K562 (cell line): Measurements from ENCODE around the gene PLAAT4. TPM values are rescaled to one million over a fixed set of nuclear protein-coding genes. Genes with fewer than 3 reads are reported as not detected.
A peak's percentile ranks its signal among the peaks of the same experiment; 100 is the strongest.

Experiments
- EP300 ChIP-seq: IDR thresholded peaks from 2 replicates; pipeline ENCODE4 v1.6.1; 2012; ENCODE audit warnings: low read length, improper control_type of control experiment
- ERF ChIP-seq: fragments of 450-650 bp; formaldehyde crosslinking; IDR thresholded peaks from 2 replicates; pipeline ENCODE4 v1.4.0; 2020; ENCODE audit warnings: mild to moderate bottlenecking, mixed read lengths
- HIVEP1 ChIP-seq: fragments of 250-450 bp; sonication (Bioruptor Pico); IDR thresholded peaks from 2 replicates; pipeline ENCODE4 v1.4.0; 2020; ENCODE audit warnings: mild to moderate bottlenecking
- LARP7 ChIP-seq: fragments of 450-650 bp; IDR thresholded peaks from 2 replicates; pipeline ENCODE4 v1.6.1; 2016
- LEF1 ChIP-seq: fragments of 450-650 bp; IDR thresholded peaks from 2 replicates; pipeline ENCODE4 v1.6.1; 2016; ENCODE audit warnings: mild to moderate bottlenecking
- NFIX ChIP-seq: fragments of 250-450 bp; sonication (Bioruptor Pico); IDR thresholded peaks from 2 replicates; pipeline ENCODE4 v1.4.0; 2020; ENCODE audit warnings: low read depth, mild to moderate bottlenecking, moderate library complexity
- SOX6 ChIP-seq: fragments of 450-650 bp; IDR thresholded peaks from 2 replicates; pipeline ENCODE4 v1.6.1; 2014; ENCODE audit warnings: mild to moderate bottlenecking
- STAG1 ChIP-seq: sonication (generic); formaldehyde crosslinking; IDR thresholded peaks from 2 replicates; pipeline ENCODE4 v1.5.0; 2020; ENCODE audit warnings: missing genetic modification reagents, borderline replicate concordance
- TARDBP ChIP-seq: fragments of 450-650 bp; IDR thresholded peaks from 2 replicates; pipeline ENCODE4 v1.6.1; 2016
- XRCC4 ChIP-seq: IDR thresholded peaks from one replicate; pipeline ENCODE4 v1.6.1; 2011; ENCODE audit not compliant: insufficient read depth, insufficient read length; ENCODE audit errors: extremely low read depth
- ZFP91 ChIP-seq: sonication (generic); formaldehyde crosslinking; IDR thresholded peaks from 2 replicates; pipeline ENCODE4 v1.8.0; 2022; ENCODE audit warnings: mild to moderate bottlenecking, missing genetic modification reagents
- ZNF253 ChIP-seq: fragments of 250-450 bp; sonication (Bioruptor Pico); conservative IDR thresholded peaks from 2 replicates; pipeline ENCODE4 v1.6.1; 2021; ENCODE audit warnings: mild to moderate bottlenecking
- ZNF347 ChIP-seq: fragments of 450-650 bp; formaldehyde crosslinking; IDR thresholded peaks from 2 replicates; pipeline ENCODE4 v1.4.0; 2020; ENCODE audit warnings: low read depth, mild to moderate bottlenecking, moderate library complexity
- polyA plus RNA-seq, 8 experiments: library from polyadenylated mRNA; depleted of rRNA in 4 of 8; stranded (reverse) in 5 of 8; unstranded in 3 of 8; fragments of >200 nt; fragmentation: Nextera tagmentation in 2 of 8; fragmentation: Illumina TruSeq in 1 of 8; extraction: Ambion mirVana in 2 of 8; extraction: Trizol in 1 of 8; gene quantifications; 2 replicates each; pipeline versions ENCODE4 v1.2.1 to v1.2.3, GENCODE V29; 2011 to 2014; ENCODE audit warnings: inconsistent platforms in 1 of 8, missing spikeins in 1 of 8
- total RNA-seq, 7 experiments: library from RNA; depleted of rRNA in 6 of 7; stranded (reverse); fragments of >200 nt in 6 of 7; fragmentation: Illumina TruSeq in 2 of 7; extraction: Trizol in 2 of 7; gene quantifications; 2 replicates each; pipeline versions ENCODE4 v1.2.1 to v1.2.3, GENCODE V29; 2011 to 2021; ENCODE audit warnings: low replicate concordance in 1 of 7
- TF ChIP-seq, protein P1 (sequence below), 2 experiments: fragments of 250-450 bp in 1 of 2; fragments of 450-650 bp in 1 of 2; sonication (Bioruptor Pico) in 1 of 2; IDR thresholded peaks; 2 replicates each; pipeline versions ENCODE4 v1.6.1 to v1.8.0; 2016 to 2021; ENCODE audit warnings: mild to moderate bottlenecking in 2 of 2, moderate library complexity in 2 of 2, missing compliant biosample characterization in 1 of 2, missing genetic modification characterization in 1 of 2
- TF ChIP-seq, protein P2 (sequence below): fragments of 450-650 bp; IDR thresholded peaks from 2 replicates; pipeline ENCODE4 v1.6.1; 2016; ENCODE audit warnings: low read depth
- TF ChIP-seq, protein P3 (sequence below): fragments of 450-650 bp; IDR thresholded peaks from one replicate; pipeline ENCODE4 v1.6.1; 2018; ENCODE audit warnings: mild to moderate bottlenecking, moderate library complexity; ENCODE audit not compliant: partially characterized antibody

PLAAT4 gene
- total and polyA plus RNA-seq, 9 of the 15 experiments (the other 6 are each of a cell fraction or from before 2014, with no cell fraction given): 0.54 to 3.0 (median 1.3) TPM; not detected in 1

DNA sequence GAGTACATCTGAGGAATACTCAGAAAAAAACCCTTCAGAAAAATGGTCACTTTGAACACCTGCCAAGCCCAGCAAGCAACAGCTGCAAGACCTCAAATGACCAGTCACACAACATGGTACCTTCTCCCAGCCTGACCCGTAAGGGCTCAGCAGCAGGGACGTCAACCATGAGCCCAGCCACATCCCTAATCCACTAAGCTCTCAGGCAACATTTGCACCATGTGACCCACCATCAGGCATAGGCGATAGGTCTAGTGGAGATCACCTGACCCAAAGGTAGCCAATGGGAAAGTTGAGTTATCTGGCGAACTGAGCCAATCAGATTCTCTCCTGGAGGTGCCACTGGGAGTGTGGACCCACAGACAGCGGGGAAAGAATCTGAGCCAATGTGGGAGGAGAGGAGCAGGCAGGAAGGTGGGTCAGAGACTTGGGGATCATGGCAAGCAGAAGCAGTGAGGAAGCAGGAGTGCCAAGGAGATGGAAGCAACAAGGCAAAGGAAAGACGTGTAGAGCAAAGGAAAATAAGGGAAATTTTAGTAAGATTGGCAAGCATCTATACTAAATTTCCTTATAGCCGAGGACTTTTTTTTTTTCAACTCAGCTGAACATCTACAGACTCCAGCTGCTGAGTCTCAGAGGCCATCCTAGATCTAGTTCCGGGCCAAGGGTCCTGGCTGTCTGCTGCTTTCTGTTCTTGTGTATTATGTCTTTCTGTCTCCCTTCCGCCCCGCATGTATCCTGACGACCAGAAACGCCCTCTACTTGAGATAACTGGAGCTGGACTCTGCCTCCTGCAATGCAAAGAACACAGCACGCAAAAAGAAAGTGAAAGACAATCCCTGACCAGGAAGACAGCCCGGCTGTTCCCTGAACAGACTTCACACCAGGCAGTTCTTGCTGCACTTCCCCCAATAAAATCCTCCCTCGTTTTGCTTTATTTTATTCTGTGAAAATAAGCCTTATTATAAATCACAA lies 37.6 kb downstream of the PLAAT4 start (continued):
- TF ChIP-seq, protein P1, sequence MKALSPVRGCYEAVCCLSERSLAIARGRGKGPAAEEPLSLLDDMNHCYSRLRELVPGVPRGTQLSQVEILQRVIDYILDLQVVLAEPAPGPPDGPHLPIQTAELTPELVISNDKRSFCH (CRISPR knock-in tag; IDR thresholded peaks at IDR 0.05): no peak
- TF ChIP-seq, protein P1 (tag; IDR thresholded peaks at IDR 0.05): no peak
- TF ChIP-seq ZNF347 (CRISPR knock-in tag) (no peak), HIVEP1 (CRISPR knock-in tag) (no peak), XRCC4 (no peak), STAG1 (CRISPR knock-in tag) (no peak), TARDBP (peak; percentile 2; the same call in 1 of the 2 replicates), LEF1 (peak; percentile 20; the same call in 1 of the 2 replicates), EP300 (peak; percentile 27; the same call in 1 of the 2 replicates), ZFP91 (CRISPR knock-in tag) (no peak), ERF (CRISPR knock-in tag) (no peak), NFIX (CRISPR knock-in tag) (no peak), ZNF253 (CRISPR knock-in tag) (no peak), LARP7 (0 out of 2 replicates have a peak, but pooled peaks have one; percentile 38), SOX6 (no peak)
- TF ChIP-seq, protein P2, sequence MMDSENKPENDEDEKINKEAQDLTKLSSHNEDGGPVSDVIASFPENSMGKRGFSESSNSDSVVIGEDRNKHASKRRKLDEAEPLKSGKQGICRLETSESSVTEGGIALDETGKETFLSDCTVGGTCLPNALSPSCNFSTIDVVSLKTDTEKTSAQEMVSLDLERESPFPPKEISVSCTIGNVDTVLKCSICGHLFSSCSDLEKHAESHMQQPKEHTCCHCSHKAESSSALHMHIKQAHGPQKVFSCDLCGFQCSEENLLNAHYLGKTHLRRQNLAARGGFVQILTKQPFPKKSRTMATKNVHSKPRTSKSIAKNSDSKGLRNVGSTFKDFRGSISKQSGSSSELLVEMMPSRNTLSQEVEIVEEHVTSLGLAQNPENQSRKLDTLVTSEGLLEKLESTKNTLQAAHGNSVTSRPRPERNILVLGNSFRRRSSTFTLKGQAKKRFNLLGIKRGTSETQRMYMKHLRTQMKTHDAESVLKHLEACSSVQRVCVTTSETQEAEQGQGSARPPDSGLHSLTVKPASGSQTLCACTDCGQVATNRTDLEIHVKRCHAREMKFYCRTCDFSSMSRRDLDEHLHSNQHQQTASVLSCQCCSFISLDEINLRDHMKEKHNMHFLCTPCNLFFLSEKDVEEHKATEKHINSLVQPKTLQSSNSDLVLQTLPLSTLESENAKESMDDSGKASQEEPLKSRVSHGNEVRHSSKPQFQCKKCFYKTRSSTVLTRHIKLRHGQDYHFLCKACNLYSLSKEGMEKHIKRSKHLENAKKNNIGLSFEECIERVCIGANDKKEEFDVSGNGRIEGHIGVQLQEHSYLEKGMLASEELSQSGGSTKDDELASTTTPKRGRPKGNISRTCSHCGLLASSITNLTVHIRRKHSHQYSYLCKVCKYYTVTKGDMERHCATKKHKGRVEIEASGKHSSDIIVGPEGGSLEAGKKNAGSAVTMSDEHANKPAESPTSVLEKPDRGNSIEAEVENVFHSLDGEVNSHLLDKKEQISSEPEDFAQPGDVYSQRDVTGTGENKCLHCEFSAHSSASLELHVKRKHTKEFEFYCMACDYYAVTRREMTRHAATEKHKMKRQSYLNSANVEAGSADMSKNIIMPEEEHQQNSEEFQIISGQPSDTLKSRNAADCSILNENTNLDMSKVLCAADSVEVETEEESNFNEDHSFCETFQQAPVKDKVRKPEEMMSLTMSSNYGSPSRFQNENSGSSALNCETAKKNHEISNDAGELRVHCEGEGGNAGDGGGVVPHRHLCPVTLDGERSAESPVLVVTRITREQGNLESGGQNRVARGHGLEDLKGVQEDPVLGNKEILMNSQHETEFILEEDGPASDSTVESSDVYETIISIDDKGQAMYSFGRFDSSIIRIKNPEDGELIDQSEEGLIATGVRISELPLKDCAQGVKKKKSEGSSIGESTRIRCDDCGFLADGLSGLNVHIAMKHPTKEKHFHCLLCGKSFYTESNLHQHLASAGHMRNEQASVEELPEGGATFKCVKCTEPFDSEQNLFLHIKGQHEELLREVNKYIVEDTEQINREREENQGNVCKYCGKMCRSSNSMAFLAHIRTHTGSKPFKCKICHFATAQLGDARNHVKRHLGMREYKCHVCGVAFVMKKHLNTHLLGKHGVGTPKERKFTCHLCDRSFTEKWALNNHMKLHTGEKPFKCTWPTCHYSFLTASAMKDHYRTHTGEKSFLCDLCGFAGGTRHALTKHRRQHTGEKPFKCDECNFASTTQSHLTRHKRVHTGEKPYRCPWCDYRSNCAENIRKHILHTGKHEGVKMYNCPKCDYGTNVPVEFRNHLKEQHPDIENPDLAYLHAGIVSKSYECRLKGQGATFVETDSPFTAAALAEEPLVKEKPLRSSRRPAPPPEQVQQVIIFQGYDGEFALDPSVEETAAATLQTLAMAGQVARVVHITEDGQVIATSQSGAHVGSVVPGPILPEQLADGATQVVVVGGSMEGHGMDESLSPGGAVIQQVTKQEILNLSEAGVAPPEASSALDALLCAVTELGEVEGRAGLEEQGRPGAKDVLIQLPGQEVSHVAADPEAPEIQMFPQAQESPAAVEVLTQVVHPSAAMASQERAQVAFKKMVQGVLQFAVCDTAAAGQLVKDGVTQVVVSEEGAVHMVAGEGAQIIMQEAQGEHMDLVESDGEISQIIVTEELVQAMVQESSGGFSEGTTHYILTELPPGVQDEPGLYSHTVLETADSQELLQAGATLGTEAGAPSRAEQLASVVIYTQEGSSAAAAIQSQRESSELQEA: no peak
- TF ChIP-seq, protein P3, sequence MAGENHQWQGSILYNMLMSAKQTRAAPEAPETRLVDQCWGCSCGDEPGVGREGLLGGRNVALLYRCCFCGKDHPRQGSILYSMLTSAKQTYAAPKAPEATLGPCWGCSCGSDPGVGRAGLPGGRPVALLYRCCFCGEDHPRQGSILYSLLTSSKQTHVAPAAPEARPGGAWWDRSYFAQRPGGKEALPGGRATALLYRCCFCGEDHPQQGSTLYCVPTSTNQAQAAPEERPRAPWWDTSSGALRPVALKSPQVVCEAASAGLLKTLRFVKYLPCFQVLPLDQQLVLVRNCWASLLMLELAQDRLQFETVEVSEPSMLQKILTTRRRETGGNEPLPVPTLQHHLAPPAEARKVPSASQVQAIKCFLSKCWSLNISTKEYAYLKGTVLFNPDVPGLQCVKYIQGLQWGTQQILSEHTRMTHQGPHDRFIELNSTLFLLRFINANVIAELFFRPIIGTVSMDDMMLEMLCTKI: no peak
